ENCODE measurements around the gene GPR139. TPM values are rescaled to one million over a fixed set of nuclear protein-coding genes. Genes with fewer than 3 reads are reported as not detected.

GPR139 gene
- total RNA-seq, result 2.4 TPM

DNA sequence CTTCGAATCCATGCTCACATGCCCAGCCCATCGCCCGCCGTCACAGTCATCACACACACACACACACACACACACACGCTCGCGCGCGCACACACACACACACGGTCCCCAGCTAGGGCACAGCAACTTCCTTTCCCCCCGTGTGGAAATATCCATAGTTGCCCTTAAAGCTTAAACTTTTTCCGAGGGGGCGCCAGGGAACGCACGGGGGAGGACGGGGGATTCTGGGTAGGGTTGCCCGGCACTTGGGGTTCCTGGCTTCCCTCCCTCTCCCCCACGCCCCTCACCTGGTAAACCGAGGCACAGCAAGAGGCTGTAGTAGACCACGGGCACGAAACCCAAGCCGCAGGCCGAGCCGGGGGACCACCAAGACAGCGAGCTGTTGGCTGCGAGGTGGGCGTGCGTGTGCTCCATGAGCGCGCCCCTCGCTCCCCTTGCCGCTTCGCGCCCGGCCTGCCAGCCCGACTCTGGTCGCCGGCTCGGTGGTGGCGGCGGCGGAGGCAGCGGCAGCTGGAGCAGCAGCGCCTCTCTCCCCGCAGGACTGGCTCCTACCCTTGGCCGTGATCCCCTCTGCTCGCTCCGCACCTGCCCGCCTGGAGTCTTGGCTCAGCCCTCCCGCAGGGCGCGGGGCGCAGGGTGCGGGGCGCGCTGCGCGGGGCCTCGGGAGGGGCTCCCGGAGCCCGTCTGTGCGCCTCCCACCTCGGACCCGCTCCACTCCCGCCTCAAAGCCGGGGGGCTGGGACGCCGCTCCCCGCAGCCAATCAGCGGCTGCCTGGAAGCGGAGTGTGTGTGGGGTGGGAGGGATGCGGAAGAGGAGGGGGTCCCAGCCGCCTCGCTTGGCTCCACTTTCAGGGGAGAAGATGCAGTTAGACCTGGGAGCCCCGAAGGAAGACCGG is at the start of gene GPR139:
Gene GPR139 (minus strand): TSS at position 688 of the 896 bp plus-strand sequence. CDS start 274 bp downstream, at position 414.
- FAIRE-seq, result no peak
- DNase-seq (ENCODE audit: low spot score in 2 of 2), result peak in 1 of 2 donors; percentile 20

DNA sequence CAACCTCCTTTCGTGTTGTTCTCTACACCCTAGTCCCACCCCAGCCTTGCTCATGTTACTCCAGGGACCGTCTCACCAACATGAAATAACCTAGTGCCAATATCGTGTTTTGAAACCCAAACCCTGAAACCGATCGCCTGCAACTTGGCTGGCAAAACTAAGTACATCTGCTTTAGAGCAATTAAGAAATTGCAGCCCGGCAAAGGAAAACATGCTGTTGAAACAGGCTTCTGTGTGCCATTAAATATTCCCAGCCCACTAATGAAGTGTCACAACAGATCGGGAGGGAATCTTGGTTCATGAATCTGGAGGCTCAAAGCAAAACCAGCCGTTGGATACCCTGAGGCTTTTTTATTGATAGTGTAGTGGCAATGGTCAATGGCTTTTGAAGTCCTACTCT is 48.3 kb upstream of the GPR139 start:
- no peak for DNase-seq (ENCODE audit: low spot score in 2 of 2)
- no peak for FAIRE-seq

DNA sequence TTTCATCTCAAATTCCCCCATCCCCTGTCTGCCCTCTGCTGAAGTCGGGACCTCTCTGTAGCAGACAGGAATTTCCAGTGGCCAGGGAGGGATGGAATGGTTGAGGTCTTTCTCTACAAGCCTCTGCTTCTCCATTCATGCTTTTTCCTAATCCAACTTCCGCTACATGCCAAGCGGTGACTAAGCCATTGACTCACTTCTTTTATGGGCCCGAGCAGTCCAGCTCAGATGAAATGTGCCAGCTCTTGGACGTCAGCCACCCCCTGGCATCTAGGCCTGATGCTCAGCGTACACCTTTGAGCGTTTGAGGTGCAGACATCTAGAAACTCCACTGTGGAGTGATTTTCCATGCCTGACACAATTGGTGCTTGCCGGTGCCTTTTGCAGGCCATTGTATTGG is 40.7 kb upstream of the GPR139 start:
- no peak for FAIRE-seq
- DNase-seq (ENCODE audit: low spot score in 2 of 2), result peak in 1 of 2 donors; percentile 20

DNA sequence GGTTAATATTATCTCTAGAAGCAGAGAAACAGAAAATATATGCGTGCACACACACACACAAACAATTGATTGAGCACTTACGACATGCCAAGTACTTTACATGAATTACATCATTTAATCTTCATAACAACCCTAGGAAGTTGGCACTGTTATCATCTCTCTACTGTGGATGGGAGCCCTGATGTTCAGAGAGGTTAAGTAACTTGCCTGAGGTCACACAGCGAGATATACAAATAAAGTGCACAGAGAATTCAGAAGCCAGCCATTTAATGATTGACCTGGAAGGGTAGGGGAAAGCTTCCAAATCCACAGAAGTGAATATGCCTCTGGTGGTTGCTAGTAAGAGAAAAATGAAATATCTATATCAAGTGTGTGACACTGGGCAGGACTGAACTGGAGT is 37.5 kb upstream of the GPR139 start:
- DNase-seq (ENCODE audit: low spot score in 2 of 2), result no peak
- no peak for FAIRE-seq

DNA sequence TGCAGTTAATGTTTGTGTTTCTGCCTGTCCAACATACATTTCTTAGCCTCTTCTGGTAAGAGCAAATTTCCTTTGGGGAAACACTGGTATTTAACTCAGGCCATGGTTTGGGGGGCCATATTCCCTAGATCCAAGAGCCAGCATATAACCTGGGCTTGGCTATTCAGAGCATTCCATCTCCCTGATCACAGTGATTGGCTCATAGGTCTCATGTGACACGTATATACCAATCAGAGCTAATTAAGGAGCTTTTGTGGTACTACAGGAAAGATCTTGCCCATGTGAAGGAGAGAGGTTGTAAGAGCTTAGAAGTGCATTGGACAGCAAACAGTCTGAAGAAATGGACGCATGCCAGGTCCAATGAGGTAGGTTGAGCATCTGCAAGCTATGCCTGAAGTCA is 33.4 kb upstream of the GPR139 start:
- FAIRE-seq (no peak), DNase-seq (ENCODE audit: low spot score in 2 of 2) (no peak)

DNA sequence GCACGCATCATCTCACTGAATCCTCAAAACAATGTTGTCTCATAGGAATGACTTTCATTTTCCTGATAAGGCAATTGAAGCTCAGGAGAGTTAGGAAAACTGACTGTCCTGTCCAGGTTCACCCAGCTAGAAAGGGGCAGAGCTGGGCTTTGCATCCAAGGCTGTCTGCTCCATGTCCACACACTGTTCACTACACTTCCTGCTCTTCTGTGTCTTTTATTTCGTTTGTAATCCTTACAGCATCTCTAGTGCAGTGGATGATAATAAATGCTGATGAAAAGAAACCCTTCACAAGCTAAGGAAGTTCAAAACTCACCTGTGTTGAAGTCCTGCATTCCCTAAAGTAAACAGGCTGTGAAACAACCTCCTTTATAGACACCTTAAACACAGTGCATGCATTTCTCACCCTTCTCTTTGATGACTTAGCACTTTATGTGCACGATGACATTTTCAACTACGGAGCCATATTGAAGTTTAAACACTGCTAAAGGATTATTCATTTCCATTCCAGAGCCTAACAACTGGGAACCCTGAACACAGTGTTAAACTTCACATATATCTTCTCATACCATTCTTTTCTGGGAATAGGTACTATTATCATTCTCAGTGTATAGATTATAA is 31.0 kb upstream of the GPR139 start:
- FAIRE-seq (no peak), DNase-seq (ENCODE audit: low spot score in 2 of 2) (no peak)

DNA sequence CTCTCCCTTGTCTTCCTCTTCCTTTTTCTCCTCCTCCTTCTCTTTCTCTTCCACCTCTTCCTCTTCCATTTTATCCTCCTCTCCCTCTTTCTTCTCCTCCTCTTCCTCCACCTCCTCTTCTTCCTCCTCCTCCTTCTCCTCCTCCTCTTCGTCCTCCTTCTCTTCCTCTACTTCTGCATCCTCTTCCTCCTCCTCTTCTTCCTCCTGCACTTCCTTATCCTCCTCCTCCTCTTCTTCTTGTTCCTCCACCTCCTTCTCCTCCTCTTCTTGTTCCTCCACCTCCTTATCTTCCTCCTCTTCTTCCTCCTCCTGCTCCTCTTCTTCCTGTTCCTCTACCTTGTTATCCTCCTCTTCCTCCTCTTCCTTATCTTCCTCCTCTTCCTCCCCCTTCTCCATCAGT is 28.8 kb upstream of the GPR139 start:
- DNase-seq (ENCODE audit: low spot score in 2 of 2), result no peak
- no peak for FAIRE-seq

DNA sequence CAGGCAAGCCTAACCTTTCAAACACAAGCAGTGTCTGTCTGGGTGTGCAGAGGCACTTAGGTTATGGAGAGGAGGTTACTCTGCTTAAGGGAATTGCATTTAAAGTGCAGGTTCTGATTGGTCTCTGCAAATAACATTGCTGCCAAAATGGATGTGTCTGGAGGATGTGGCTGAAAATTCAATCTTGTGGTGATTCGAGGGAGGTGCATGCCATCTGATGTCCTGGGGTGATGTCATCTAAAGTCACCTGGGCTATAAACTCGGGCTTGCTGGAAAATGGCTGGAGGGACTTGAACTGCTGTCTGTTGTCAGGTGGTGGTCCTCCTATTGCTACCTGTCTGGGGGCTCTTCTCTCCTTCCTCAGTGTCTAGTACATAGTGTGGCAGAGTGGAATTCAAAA is 28.3 kb upstream of the GPR139 start:
- no peak for FAIRE-seq

DNA sequence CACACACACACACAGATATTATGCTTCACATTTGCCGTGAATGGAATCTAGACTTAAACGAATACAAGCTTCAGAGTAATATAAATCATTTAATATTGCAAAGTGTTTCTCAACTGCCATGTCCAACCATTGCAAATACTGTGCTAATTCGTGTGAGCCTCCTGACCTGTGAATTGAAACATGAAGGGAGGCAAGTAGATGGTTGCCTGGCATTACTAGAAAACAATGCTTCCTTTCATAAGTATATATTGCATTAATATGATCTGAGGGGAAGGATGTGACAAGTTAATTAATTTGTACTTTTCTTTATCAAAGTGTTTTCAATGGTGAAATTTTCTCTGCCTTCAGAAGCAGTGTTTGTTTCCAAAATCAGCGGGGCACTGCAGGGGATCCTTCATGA is 25.7 kb upstream of the GPR139 start:
- no peak for FAIRE-seq
- no peak for DNase-seq (ENCODE audit: low spot score in 2 of 2)

More for the DNA sequence above, 28.3 kb upstream of the GPR139 start:
- no peak for DNase-seq (ENCODE audit: low spot score in 2 of 2)

DNA sequence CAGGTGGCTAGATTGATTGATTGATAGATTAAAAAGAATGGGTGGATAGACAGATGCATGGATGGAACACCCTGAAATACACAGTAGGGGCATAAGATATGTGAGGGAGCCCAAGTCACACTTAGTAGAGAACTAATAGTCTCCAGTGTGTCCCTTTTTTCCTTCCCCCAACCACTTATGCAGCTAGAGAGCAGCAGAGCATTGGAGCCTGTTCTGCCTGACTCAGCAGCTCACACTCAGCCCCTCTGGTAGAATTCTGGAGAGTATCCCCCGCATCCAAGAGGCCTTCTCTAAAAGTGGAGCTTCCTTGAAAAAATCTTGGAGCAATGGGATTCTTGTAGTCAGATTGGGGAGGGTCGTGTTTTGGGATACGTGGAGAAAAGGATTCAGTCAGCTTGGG is 20.5 kb upstream of the GPR139 start:
- no peak for FAIRE-seq
- DNase-seq (ENCODE audit: low spot score in 2 of 2), result no peak

DNA sequence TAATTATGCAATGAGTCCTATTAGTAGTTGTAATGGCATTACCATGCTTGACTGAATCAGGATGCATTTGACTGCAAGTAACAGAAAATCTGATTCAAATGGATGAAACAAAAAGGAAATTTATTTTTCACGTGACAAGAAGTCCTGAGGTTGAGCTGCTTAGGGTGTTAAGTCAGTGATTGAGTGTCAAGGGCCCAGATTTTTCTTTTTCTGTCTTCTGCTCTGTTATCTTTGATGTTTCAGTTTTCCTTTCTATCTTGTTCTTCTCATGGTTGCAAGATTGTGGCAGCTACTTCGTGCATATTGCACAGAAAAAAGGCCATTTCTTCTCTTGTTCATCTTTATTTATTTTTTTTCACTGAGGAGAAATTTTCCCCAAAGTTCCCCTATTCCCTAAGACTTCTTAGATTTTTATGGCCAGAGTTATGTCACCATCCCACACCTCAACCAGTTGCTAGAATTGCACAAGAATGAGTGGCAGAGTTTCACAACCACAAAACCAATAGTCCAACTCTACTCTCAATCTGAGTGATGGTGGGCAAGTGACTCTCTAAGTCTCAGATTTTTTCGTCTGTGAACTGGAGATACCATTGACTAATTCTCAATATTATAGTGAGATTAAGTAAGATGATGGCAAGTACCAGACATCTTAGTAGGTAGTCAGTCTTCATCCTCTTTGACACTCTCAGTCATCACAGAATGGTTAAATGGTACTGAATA is 15.7 kb upstream of the GPR139 start:
- no peak for DNase-seq (ENCODE audit: low spot score in 2 of 2)
- no peak for FAIRE-seq

DNA sequence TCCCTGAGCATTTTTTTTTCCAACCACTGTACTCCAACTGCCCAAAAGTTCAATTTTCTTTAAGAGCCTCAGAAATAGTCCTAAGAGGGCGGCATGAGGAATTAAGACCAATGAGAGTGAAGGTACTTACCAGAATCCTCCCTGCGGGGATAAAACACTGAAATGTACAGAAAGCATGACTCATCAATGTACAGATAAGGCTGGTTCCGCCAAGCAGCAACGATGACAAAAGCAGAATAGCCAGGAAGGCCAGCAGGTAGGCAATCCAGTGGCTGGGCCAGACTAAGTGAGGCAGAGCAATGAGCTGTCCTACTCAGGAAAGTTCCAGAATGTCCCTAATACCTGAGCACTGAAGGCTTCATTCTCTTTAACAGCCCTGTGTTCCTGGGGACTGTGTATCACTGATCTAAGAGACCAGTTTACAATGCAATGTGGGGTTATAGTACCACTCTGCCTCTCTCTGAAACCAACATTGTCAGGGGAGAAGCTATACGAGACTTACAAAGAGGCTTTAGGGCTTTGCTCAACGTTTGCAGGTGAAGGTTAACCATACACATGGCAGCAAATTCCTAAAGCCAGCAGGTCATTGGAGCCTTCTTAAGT is 11.0 kb upstream of the GPR139 start:
- FAIRE-seq (no peak), DNase-seq (ENCODE audit: low spot score in 2 of 2) (no peak)

DNA sequence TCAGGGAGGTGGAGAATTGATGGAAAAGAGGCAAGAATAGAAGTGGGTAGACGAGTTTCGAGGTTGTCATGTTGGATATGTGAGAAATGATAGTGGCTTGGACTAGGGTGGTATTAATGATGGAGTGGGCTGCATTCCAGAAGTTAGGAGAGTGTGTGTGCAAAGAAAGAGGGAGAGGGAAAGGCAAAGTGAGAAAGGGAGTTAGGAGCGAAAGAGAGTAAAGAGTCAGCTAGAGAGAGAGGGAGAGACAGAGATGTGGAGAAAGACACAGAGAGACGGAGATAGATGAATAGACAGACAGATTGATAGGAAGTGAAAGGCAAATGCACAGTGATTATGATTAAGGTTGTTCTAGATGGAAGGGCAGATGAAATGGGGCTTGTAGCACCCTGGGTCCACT is 5.4 kb upstream of the GPR139 start:
- no peak for FAIRE-seq

DNA sequence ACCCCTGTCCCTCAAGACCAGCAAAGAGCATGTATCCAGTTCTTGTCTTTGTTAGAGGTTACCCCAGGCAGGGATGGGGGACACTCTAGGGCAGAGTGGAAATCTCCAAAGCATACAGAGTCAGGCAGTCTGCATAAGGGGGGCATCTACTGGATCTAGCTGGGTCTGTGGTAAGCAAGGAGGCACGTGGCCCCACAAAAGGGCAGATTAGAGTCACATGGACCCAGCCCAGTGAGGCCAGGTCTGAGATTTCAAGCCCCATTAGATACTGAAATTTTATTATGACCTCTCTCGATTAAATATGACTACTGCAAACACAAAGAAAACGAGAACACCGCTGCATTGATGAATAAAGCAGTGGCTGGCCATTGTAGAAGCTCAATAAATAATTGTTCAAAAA is 1.6 kb upstream of the GPR139 start:
- DNase-seq (ENCODE audit: low spot score in 2 of 2) (no peak), FAIRE-seq (no peak)

More for the DNA sequence above, 5.4 kb upstream of the GPR139 start:
- no peak for DNase-seq (ENCODE audit: low spot score in 2 of 2)

DNA sequence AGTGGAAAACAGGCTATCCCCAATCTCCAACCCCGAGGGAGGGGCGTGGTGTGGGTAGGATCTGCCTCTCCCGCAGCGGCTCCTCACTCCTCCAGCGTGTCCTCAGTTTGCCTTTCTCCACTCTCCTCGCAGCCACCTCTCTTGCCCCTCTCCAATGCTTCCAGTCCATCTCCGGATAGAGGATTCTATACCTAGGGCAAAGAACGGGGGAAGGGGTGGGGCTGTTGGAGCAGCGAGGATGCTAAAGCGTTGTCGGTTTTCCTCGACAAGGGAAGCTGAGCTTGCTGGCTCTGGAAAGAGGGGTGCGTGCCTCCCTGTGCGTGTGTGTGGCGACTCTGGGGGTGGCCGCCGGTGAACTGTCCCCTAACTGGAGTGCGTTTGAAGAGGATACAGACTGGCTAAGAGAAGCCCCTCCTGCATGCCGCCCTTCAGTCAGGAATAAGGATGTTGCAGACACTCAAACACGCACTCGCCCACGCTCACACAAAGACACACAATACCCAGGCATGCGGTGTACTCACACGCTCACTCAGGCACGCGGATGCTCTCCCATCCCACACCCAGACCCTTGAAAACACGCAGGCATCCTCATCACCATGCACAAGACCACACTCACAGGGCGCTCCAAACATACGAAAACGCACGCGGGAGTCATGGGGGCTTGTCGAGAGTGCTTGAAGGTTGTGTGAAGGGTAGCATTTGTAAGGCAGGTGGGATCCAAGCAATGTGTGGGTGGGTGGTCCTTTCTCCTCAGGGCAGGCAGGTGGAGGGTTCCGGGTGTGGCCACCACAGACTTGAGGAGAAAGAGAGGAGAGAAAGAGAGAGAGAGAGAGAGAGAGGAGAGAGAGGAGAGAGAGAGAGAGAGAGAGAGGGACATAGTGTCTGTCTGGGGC is 655 bp upstream of the GPR139 start:
- FAIRE-seq, result no peak
- DNase-seq (ENCODE audit: low spot score in 2 of 2), result peak in 1 of 2 donors; percentile 16

DNA sequence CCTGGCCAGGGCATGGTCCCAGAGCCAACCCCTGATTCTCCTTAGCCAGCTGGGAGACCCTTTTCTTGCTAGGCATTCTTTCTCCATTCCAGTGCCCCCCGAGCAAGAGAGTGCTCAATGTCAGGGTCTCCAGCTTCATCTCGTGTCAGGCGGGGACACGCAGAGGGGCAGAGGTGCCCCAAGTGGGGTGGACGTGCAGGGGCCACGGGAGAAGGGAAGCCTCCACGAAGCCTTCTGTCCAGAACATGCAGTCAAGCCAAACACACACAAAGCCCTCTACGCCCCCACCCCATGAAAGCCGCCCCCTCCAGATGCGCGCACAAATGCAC is 852 bp downstream of the GPR139 start:
- DNase-seq (ENCODE audit: low spot score in 2 of 2) (no peak), FAIRE-seq (no peak)

DNA sequence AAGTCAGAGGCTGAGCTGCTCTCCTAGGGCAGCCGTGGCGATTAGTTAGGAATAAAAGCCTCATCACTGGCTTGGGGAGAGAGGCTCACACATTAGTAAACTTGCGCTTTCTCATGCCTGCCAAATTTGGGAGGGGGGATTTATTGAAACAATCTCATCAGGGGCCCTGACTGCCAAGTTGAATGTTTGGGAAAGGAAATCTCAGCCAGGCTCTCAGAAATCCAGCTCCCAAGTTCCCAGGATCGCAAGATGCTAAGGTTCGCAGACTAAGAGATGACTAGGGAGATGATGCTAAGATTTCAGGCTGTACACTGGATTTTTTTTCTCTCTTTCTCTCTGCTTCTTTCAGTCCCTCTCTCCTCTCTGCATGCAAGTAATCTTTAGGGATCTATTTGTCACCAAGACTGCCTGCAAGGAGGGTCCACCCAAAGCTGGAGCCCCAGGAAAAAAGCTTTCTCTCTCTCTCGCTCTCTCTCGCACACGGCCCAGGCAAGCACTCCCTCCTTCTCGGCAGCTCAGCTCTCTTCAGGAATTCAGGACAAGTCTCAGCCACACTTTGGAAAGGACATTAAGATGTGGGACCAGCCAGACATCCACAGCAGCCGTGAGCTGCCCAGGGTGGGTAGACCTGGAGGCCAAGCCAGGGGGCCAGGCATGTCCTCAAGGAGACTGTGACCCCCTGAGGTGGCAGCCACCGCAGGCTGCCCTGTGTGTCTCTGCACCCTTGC is 1.4 kb downstream of the GPR139 start:
- FAIRE-seq (no peak), DNase-seq (ENCODE audit: low spot score in 2 of 2) (no peak)

DNA sequence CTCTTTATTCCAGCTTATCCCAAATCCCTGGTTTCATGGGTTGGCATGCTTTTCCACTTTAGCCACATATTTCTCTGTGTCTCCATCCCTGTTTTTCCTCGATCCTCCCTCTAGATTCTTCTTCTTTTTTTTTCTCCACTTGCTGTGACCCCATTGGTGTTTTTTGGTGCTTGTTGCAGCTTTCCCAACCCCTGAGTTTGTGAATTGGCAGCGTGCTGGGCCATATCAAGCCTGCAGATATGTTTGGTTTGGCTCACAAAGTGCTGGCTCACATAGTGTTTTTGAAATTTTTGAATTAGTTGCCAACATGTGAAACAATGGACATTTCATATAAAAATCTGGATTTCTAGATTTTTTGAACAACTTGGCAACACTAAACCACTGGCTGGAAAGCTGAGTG is 8.8 kb downstream of the GPR139 start:
- FAIRE-seq, result no peak

DNA sequence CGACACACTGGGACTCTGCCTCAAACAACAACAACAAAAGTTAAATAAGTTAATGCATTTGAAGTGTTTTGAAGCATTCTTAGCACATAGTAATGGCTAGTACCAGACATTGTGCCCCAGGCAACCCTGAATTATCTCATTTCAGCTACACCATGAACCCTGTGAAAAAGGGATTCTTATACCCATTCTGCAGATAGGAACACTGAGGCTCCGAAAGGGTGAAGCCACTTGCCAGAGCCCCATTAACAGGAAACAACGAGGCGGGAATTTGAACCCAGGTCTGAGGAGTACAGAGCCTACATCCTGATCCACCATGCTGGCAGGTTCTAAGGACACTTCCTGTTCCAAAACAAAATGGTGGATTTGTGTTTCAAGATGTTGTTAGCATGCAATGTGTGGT is 9.2 kb downstream of the GPR139 start:
- FAIRE-seq, result no peak
- no peak for DNase-seq (ENCODE audit: low spot score in 2 of 2)

More for the DNA sequence above, 8.8 kb downstream of the GPR139 start:
- no peak for DNase-seq (ENCODE audit: low spot score in 2 of 2)
